Effector memory CD4-positive, alpha-beta T cell (primary cell): ENCODE data around the gene KRT3.
"Not testable (repeated sequence)": the region's sequence is repeated elsewhere in the genome, so short reads cannot be mapped to it uniquely, and the experiment has no call there.

Source experiments
- DNase-seq, 3 donors: peaks; one replicate each; pipeline ENCODE4 v3.0.0-alpha.2; 2020
- H3K27ac ChIP-seq: 2 replicates; pipeline ENCODE4 v1.7.0; 2013; ENCODE audit warnings: mild to moderate bottlenecking, low read length, moderate library complexity; ENCODE audit not compliant: insufficient read depth, poor library complexity, severe bottlenecking
- H3K27me3 ChIP-seq: replicated peaks from 2 replicates; pipeline ENCODE4 v1.7.0; 2013; ENCODE audit warnings: mild to moderate bottlenecking, low read length; ENCODE audit not compliant: insufficient read depth, control insufficient read depth, poor library complexity, severe bottlenecking
- H3K36me3 ChIP-seq: 2 replicates; pipeline ENCODE4 v1.7.0; 2013; ENCODE audit warnings: mild to moderate bottlenecking, low read length, moderate library complexity; ENCODE audit not compliant: control insufficient read depth, insufficient read depth
- H3K4me1 ChIP-seq: 2 replicates; pipeline ENCODE4 v1.7.0; 2013; ENCODE audit warnings: low read length, mild to moderate bottlenecking; ENCODE audit not compliant: control insufficient read depth, insufficient read depth, poor library complexity, severe bottlenecking
- H3K4me3 ChIP-seq: 2 replicates; pipeline ENCODE4 v1.7.0; 2013; ENCODE audit warnings: low read length, low read depth, mild to moderate bottlenecking; ENCODE audit not compliant: insufficient read depth, poor library complexity, severe bottlenecking
- H3K9me3 ChIP-seq: 2 replicates; pipeline ENCODE4 v1.7.0; 2013; ENCODE audit warnings: mild to moderate bottlenecking, low read length, moderate library complexity; ENCODE audit not compliant: control insufficient read depth

Gene KRT3

DNA sequence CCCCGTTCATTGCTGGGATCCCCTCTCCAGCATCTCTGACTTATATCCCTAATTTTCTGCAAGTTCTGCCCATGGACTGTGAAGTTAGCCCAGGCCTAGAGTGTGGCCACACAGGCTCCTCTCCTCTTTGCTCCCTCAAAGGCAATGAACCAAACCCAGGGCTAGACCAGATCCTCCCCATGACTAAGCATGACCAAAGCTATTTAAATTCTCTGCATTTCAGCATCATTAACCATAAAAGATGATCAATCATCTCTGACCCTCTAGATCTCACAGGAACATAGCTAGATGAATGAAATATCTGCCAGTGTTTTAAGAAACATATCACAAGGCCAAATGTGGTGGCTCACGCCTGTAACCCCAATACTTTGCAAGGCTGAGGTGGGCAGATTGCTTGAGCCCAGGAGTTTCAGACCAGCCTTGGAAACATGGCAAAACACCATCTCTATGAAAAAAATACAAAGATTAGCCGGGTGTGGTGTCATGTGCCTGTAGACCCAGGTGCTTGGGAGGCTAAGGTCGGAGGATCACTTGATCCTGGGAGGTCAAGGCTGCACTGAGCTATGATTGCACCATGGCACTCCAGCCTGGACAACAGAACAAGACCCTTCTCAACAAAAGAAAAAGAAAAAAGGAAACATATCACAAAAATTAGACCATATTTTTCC lies 2.2 kb upstream of the KRT3 start:
- no peak overlapping the region for H3K27ac ChIP-seq
- H3K36me3 ChIP-seq = no peaks in the 10 kb centered on the region
- H3K4me1 ChIP-seq = no peaks in the 10 kb centered on the region
- no peak for DNase-seq
- no peak overlapping the region for H3K4me3 ChIP-seq
- H3K9me3 ChIP-seq = no peaks in the 10 kb centered on the region
- H3K27me3 ChIP-seq = no peaks in the 10 kb centered on the region

DNA sequence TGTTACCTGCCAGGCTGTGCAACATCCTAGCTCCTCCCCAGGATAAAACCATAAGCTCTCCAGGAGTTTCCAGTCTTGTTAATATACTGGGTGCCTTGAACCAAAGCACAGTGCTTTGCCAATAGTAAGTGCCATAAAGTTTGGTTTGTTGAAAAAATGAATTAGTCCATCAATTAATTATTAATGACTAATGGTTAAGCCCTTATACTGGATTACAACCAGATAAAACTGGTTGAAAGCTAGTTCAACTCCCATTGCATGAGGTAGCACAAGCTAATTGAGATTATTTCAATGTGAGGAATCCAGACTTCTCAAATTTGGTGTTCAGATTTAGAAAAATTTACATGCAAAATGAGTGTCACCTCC lies 1.6 kb upstream of the KRT3 start:
- no peak for DNase-seq
- no peaks in the 10 kb centered on the region for H3K9me3 ChIP-seq
- no peak overlapping the region for H3K4me3 ChIP-seq
- H3K27me3 ChIP-seq = no peaks in the 10 kb centered on the region
- no peaks in the 10 kb centered on the region for H3K4me1 ChIP-seq
- no peak overlapping the region for H3K27ac ChIP-seq
- H3K36me3 ChIP-seq = no peaks in the 10 kb centered on the region

GRCh38 chr12:52796839-52797528 lies 1.1 kb upstream of the KRT3 start:
- Histone ChIP-seq H3K36me3 (no peaks in the 10 kb centered on the region), H3K27ac (no peak overlapping the region), H3K27me3 (no peaks in the 10 kb centered on the region), H3K4me1 (no peaks in the 10 kb centered on the region), H3K4me3 (no peak overlapping the region), H3K9me3 (no peaks in the 10 kb centered on the region)
- no peak for DNase-seq

GRCh38 chr12:52796429-52796794 lies 495 bp upstream of the KRT3 start:
- DNase-seq = no peak
- no peaks in the 10 kb centered on the region for H3K27me3 ChIP-seq
- H3K4me3 ChIP-seq = no peak overlapping the region

DNA sequence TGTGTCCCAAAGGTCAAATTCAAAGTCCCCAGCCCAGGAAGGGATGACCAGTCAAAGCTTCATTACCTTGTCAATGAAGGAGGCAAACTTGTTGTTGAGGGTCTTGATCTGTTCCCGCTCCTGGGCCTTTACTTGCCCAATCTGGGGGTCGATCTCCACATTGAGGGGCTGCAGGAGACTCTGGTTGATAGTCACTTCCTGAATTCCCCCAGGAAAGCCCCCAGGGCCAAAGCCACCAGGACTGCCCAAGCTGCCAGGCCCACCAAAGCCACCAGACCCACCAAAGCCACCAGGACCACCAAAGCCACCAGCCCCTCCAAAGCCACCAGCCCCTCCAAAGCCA lies 614 bp downstream of the KRT3 start:
- not testable (repeated sequence) for H3K4me3 ChIP-seq, H3K27me3 ChIP-seq, H3K9me3 ChIP-seq, H3K27ac ChIP-seq, H3K36me3 ChIP-seq, H3K4me1 ChIP-seq, DNase-seq

More at GRCh38 chr12:52796429-52796794, 495 bp upstream of the KRT3 start:
- Histone ChIP-seq H3K4me1 (no peaks in the 10 kb centered on the region), H3K27ac (no peak overlapping the region), H3K9me3 (no peaks in the 10 kb centered on the region), H3K36me3 (no peaks in the 10 kb centered on the region)

DNA sequence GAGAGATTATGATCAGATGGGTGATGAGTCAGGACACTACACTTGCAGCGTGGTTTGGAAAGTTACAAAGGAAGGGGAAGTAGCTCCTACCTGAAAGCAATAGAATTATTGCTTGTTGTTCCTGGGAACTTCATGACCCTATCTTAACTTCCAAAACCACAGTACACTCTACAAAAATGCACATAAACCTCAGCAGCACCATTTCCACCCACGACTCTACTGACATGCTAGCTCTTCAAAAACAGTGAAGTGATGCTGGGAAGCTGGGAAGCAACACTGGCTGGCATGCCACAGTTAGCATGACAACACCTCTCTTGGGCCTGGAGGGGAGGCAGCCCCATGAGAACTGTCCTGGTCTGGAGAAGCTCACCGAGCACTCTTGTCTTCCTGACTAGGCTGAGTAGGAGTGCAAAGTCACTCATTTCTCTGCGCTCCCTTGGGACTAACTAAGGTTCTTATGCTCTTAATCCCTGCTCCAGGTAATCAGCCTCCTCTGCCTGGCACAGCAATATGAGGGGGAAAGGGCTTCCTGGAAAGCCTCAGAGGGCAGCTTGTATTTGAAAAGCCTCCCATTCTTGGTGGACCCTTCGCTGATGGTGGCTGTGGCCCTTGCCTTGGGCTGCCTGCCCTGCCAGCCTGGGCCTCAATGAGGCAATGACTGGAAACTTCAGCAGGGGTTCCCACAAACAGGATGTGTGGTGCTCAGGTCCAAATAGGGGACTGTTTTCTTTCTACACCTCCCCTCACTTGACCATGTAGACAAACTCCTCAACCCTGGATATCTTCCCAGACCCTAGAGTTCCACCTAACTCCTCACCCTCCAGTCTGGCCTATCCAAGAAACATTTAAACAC lies 1.2 kb downstream of the KRT3 start:
- DNase-seq = no peak
- no peaks in the 10 kb centered on the region for H3K9me3 ChIP-seq
- no peak overlapping the region for H3K4me3 ChIP-seq
- no peaks in the 10 kb centered on the region for H3K36me3 ChIP-seq
- no peaks in the 10 kb centered on the region for H3K27me3 ChIP-seq
- no peaks in the 10 kb centered on the region for H3K4me1 ChIP-seq
- H3K27ac ChIP-seq = no peak overlapping the region

DNA sequence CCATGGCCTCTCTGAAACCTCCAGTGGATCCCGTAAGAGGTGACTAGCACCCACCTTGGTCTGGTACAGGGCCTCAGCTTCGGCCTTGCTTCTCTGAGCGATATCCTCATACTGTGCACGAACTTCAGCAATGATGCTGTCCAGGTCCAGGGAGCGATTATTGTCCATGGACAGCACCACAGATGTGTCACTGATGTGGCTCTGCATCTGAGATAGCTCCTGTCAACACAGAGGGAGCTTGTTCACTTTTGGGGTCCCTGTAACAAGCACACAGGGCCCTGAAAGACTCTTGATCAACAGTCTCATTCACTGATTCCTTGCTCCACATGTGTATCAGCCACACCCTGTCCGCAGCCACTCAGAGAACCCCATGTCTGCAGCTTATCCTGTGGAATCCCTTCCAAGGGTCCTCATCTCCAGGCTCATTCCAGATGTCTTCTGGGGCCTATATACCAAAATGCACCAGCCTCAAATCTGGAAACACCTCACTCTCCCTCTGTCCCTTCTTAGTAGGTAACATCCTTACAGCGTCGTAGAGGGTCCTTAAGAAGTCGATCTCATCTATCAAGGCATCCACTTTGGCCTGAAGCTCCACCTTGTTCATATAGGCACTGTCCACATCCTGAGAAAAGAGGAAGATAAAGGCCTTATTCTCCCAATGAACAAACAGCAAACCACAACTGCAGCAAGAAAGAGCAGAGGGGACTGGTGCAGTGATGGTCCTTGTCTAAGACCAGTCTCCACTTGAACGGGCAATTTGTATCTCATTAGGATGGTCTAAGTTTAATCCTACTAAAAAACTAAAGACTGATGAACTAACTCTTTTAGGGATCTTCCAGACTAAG lies 3.5 kb downstream of the KRT3 start:
- Histone ChIP-seq H3K27me3 (no peaks in the 10 kb centered on the region), H3K27ac (no peak overlapping the region)
- no peak for DNase-seq

GRCh38 chr12:52791271-52792184 lies 4.4 kb downstream of the KRT3 start:
- H3K9me3 ChIP-seq = no peaks in the 10 kb centered on the region
- no peak overlapping the region for H3K4me3 ChIP-seq
- DNase-seq = no peak
- H3K36me3 ChIP-seq = no peaks in the 10 kb centered on the region
- H3K27me3 ChIP-seq = no peaks in the 10 kb centered on the region
- H3K4me1 ChIP-seq = no peaks in the 10 kb centered on the region
- no peak overlapping the region for H3K27ac ChIP-seq

More for the DNA sequence above, 3.5 kb downstream of the KRT3 start:
- no peak overlapping the region for H3K4me3 ChIP-seq
- no peaks in the 10 kb centered on the region for H3K9me3 ChIP-seq
- H3K4me1 ChIP-seq = no peaks in the 10 kb centered on the region
- H3K36me3 ChIP-seq = no peaks in the 10 kb centered on the region
